ENCODE measurements around the gene CST9. TPM values are rescaled to one million over a fixed set of nuclear protein-coding genes. Genes with fewer than 3 reads are reported as not detected.
"Not testable (repeated sequence)": the region's sequence is repeated elsewhere in the genome, so short reads cannot be mapped to it uniquely, and the experiment has no call there.

Gene CST9
- total RNA-seq, 1 donor from 2014 or later = not detected

DNA sequence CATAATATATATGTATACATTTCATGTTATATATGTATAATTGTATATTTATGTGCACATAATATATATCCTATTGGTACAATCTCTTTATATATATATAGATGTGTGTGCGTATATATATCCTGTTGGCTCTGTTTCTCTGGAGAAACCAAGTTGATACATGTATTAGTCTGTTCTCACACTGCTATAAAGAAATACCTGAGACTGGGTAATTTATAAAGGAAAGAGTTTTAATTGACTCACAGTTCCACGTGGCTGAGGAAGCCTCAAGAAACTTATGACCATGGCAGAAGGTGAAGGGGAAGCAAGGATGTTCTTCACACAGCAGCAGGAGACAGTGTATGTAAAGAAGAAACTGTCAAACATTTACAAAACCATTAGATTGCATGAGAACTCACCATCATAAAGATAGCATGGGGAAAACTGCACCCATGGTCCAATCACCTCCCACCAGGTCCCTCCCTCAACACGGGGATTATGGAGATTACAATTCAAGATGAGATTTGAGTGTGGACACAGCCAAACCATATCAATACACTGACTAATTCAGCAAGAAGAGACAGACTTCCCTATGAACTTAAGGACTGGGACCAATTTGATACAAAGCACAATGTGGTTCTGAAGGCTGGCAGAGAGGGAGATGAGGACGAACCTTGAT is 18.1 kb upstream of the CST9 start:
- no peak for DNase-seq

DNA sequence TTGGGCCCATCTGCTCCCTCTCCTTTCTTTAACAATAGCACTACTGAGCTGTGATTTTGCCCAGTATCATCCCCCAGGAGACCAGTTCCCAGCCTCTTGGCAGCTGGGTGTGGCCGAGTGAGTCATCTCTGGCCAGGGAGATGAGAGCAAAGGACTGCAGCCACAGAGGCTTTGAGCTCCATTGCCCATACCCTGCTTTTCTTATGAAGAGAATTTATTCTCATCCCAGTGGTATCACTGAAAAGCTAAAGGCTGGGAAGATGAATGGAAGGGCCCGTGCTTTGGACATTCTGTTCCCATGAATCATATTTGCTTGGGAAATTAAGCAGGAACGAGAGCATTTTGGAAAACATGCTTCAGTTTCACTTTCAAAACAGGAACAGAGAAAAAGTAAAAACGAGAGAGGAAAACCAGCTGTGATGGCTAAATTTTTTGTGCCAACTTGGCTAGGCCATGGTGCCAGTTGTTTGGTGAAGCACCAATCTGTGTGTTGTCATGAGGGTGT is 17.2 kb upstream of the CST9 start:
- DNase-seq = peak; percentile 41

DNA sequence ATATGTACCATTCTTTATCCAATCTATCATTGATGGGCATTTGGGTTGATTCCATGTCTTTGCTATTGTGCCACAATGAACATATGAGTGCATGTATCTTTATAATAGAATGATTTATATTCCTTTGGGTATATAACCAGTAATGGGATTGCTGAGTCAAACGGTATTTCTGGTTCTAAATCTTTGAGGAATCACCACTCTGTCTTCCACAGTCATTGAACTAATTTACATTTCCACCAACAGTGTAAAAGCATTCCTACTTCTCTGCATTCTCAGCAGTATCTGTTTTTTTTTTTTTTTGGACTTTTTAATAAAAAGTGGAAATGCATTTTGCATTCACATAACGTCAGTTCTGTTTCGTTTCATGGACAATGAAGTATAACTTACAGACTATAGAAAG is 16.7 kb upstream of the CST9 start:
- DNase-seq = not testable (repeated sequence)

DNA sequence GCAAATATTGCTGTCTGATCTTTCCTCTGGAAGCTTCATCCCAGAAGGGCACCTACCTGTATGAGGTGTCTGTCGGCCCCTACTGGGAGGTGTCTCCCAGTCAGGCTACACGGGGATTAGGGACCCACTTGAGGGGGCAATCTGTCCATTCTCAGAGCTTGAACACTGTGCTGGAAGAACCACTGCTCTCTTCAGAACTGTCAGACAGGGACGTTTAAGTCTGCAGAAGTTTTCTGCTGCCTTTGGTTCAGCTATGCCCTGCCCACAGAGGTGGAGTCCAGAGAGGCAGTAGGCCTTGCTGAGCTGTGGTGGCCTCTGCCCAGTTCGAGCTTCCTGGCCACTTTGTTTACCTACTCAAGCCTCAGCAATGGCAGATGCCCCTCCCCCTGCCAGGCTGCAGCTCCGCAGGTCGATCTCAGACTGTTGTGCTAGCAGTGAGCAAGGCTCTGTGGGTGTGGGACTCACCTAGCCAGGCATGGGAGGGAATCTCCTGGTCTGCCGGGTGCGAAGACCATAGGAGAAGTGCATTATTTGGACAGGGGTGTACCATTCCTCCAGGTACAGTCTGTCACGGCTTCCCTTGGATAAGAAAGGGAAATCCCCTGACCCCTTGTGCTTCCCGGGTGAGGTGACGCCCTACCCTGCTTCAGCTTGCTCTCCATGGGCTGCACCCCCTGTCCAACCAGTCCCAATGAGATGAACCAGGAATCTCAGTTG is 15.1 kb upstream of the CST9 start:
- not testable (repeated sequence) for DNase-seq

DNA sequence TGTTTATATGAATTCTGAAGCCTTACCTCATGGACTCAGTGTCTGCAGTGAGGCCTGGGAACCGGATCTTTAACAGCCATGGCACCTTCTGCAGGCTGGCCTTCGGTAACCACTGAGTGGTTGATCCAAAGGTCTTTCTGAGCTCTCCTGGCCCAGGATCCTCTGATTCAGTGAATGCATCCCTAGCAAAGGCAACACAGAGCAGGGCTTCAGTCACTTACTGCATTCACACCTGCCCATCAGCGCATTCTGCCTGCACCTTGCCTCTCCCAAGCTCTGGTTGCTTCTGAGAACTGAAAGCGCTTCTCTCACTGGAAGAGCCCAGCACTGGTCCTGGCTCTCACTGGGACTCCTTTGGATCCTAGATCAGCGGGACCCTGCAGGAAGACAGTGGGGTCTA is 8.4 kb upstream of the CST9 start:
- no peak for DNase-seq

DNA sequence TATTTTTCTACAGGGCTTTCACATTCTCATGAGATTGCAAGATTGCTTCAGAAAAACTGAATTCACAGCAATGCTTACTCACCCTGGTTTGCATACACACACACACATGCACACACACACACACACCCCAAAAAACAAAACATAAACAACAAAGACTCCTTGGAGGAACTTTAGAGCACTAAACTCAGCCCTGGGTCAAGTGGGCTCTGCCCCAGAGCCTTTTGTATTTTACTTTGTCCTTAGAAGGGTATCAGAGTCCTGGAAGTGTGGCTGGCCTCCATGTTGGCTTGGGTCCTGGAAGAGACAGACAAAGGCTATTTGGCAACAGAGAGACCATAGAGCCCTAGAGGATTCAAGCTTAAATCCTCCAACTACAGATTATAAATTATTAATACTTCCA is 8.0 kb upstream of the CST9 start:
- DNase-seq = no peak

DNA sequence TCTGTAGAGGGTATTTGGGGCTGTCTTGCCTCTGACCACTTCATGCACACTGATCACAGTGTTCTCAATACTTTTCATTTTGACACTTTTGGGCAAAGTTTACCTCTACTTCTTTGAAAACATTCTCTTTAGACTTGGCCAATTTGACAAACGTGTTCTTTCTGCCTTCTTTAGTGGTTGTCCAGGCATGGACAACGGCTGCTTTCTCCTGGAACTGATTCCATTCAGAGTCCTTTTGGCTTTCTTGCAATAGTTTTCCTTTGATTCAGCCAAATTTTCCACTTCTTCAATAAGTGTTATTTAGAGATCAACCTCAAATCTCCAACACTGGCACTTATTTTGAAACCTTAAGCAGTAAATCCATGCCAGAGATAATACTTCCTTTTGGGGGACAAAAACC is 6.7 kb upstream of the CST9 start:
- no peak for DNase-seq

DNA sequence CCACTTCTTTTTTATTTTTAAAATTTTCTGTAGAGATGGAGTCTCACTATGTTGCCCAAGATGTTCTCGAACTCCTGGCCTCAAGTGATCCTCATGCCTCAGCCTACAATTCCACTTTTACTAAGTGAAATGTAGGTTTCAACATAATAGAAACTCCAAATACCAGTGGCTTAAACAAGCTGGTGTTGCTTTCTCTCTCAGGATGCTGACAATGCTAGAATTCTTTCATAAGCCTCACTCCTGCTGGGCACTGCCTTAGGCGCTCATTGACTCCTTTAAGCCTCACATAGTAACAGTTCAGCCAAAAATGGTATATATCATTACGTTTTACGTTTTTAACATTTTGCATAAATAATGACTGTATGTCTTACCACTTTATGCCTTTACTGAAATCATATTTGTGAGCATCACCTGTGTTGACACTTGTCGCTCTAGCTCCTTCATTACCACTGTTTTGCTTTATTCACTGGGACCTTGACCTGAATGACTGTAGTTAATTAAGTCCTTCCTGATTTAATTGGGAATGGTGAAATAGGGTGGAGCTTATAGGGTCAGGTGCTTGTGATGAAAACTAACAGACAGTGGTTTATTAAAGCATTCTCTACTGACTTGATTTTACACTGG is 3.9 kb upstream of the CST9 start:
- DNase-seq = no peak

DNA sequence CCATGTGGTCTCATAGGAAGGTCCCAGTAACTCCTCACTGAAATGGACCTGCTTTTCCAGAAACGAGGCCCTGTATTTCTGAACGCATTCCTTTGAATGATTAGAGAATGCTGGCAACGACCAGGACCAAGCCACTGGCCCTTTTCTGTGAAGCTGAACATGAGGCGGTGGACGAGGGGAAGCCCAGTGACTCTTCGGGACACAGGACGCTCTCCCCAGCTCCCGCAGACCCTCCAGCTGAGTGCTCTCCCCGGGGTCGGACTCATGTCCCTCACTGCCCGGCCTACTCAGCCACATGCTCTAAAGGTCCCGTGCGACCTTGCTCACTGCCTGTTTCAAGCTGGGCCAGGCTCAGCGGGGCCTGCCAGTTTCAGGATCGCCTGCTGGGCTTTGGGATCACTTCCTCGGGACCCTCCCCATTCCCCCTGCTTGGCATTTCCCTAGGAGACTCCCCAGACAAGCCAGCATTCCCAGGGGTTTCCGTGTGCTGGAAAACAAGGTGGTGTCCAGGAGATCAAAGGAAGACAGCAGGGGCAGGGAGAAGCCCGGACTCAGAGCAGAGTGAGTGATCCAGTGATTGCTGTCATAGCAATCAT is 2.6 kb upstream of the CST9 start:
- DNase-seq = no peak

DNA sequence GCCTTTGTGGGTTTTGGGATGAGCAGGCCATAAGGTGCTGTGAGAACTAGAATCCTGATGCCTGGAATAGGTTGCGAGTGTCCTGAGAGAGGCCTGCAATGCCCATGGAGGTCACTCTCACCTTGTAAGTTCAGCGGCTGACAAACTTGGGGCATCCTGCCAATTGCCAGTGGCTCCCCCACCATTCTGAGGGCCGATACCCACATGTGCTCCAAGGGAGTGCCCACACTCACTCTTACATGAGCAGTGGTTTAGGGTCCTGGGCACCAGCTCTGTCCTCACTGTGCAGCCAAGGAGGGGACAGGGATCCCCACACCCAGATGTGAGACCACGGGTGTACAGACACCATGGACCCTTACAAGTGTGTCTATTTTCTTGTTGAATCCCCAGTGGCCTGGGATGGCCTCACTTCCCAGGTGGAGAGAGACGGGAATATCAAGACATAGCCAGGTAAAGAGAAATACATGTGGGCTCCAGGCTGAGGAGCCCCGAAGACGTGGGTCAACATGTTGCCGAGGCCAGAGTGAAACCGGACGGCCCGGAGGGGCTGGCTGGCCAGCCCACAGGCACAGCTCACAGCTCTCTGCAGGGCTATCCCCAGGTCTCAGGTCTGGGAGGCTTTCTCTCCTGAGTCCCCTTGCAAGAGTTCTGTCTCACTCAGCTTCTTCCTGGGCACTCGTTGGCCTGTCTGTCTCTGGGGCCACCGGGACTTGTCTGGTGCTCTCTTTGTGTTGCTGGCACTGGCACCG is 2.0 kb upstream of the CST9 start:
- DNase-seq = no peak

DNA sequence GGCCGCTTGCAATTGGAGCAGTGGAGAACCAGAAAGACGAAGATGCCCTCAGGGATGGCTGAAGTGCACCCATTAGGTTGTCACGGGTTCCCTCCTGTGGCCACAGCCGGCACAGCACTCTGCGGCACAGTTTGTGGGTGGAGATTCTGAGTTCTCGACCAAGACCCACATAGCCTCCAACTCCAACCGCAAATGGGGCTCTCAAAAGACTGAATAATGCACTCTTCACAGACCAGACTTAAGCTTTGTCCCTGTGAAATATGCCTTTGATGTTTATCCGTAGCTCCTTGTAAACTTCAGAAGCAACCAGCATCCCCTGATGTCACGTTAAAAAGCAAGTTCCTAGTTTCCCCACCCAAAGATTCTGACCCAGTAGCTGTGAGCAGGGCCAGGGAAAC is 934 bp upstream of the CST9 start:
- DNase-seq = peak; percentile 39

DNA sequence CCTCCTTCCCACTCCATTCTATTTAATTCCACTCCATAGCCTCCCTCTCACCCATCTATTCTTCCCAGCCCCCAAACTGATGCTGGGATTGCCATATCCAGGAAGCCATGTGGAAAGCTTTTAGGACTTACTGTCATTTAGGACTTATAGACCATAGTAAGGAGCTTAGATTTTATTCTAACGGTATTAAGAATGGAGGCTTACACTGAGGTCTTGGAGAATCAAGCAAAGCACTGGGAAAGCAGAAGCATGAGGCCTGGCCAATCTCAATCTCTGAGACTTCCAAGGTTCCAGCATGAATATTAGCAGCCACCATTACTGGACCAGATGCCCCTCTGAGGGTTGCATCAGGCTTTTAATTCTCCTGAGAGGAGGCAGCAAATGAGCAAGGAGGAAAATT is 1.4 kb downstream of the CST9 start:
- no peak for DNase-seq

DNA sequence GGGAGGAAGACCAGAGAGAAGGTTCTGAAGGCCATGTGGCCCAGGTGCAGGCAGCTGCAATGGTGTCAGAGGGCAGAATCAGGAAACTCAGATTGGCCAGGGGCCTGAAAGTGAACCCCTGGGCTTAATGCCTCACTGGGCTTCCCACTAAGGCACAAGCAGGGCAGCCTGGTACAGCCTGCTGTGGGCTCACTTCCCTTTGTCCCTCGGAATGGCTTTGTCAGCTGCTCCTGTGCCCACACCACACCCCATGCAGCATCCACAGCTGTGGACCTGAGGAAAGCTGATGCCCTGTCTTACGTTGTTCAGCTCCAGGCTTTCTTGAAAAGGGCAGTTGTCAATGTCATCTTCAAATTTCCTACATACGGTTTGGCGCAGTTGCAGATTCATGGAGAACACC is 2.4 kb downstream of the CST9 start:
- DNase-seq = no peak

DNA sequence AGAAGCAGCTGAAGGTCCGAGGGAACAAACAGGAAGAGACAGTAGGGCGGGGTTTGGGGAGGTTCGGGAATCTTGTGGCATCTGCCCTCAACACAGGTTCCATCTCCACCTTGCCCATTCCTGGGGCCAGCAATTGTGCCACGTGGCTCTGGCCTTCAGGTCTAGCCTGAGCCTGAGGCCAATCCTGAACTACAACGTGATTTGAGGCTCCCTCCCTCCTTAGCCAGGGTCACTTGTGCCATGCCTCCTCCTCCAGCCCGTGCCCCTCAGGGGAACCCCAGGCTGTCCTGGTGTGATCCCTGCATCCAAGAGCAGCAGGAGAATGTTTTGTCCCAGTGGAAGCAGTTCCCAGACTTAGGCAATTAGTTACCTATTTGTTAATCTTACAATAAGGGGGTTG is 3.0 kb downstream of the CST9 start:
- no peak for DNase-seq

DNA sequence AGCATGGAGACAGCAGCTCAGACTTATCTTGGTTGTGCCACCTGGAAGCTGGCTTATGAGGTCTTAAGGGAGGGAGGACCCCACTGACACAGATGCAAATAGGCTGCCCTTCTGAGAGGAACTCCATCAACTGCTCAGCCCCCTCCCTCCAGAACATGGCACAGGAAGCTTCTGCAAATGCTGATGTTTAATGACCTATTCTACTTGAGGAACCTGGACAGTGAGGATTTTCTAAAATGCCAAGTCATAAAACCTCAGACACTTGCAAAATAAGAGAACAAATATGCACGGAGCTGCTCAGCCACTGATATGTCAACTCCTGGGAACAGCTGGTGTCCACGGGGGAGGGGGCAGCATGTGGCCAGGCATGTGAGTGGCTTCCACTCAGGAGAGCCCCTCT is 3.5 kb downstream of the CST9 start:
- DNase-seq = no peak

DNA sequence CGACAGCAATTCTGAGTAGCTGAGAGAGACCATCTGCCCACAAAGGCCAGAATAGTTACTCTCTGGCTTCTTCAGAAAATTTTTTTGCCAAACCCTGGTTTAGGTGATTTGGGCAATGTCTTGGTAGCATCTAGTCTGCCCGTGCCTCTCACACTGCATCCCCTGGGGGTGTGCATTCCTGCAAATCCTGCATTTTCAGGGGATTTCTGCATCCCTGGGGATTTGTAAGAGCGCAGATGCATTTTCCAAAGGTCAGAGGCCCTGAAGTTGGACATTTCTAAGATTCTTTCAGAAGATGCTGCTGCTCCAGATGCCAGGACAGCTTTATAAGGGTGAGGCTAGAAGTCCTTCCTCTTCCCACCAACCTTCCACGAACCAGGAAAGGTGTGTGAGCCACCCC is 4.0 kb downstream of the CST9 start:
- no peak for DNase-seq

DNA sequence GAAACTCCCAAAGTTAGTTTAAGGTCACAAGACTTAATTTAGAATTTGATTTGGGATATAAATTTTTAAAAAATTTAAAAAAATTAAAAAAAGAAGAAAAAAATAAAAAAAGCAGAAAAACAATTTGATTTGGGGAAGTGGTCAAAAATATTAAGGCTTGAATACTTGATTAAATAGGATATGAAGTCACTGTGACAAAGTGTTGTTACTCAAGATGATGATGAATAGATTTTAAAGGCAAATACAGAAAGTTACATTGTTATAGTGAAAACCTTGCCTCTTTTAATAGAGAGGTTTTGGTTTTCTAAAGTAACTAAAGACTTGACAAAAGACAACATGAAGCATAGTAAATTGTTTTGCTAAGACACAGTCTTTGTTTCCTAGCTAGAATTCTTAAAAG is 7.2 kb downstream of the CST9 start:
- no peak for DNase-seq

DNA sequence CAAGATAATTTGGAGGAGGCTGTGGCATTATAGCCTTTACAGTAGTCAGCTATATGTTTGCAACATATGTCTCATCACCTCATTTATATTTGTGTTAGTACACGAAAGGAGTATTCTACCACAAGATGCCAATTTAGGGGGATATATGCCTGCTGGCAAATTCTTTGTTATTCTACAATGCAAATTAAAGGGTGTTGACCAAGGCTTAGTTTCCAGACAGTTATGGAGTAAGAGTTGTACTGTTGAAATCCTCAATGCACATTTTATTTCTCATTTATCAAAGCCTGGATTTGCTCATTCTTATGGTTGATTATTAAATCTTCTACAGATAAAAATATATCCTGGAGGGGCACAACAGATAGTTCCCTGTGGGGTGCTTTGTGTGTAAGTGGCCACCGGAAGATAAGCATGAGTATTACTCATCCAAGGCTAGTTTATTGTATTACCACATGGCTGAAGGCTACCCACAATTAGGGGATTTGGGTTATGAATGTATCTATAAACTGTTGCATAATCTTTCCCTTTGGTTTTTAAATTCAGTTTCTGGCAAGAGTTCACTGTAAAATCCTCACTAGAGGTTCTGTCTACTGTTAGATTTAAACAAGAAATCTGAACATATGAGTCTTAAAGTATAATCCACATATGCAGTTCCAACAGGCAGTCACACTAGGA is 9.0 kb downstream of the CST9 start:
- DNase-seq = no peak

DNA sequence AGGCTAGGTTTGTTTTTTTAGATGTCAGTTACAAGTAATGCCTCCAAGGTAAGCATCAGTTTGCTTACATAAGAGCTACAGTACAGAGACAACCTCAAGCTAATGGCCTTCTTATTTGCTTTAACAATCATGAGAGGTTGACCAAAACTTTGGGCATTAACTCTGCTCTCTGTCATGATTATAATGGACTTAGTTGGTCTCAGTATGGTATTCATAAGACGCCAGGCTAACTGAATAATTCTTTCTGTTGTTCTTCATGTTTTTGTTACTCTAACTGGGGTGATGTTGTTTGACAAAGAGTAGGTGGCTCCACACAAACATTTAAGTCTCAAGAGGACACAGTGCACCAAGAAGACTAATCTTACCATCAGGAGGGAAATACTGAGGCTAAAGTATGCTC is 9.8 kb downstream of the CST9 start:
- no peak for DNase-seq

DNA sequence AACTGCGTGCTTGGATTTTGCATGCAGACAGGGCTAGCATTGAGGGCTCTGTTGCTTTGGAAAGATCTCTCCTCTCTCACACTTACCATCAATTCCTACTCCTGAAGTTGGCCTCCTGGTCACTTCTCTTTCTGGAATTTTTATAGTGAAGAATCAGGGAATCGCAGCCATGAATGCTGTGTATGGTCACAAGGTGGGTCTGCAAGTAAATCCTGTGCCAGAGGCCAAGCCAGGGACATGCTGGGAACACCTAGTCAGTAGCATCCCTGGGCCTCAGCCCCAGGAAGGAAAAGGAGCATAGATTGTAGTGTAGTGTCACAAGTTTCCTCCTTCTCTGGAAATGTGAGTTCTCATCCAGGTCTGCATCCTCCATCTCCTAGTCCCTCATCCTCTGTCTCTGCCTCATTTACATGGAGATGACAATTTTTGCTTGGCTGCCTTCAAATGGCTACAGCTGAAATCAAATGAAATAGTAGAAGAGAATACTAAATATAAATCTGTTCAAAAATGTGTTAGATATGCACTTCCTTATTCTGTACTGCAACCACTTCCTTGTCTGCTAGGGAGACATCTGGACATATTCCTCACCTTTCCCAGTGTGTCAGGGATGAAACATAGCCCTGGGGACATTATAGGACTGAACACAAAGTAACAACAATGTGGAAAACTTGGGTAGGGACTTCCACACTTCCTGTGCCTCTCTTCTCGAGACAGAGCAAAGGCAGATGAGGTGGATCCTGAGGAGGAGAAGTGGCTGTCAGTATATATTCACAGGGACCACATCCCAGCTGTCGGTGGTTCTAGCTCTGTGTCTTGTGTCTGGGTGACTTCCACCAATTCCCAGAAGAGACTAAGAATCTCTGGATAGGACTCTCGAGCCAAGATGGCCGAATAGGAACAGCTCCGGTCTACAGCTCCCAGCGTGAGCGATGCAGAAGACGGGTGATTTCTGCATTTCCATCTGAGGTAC is 17.0 kb downstream of the CST9 start:
- DNase-seq = no peak

DNA sequence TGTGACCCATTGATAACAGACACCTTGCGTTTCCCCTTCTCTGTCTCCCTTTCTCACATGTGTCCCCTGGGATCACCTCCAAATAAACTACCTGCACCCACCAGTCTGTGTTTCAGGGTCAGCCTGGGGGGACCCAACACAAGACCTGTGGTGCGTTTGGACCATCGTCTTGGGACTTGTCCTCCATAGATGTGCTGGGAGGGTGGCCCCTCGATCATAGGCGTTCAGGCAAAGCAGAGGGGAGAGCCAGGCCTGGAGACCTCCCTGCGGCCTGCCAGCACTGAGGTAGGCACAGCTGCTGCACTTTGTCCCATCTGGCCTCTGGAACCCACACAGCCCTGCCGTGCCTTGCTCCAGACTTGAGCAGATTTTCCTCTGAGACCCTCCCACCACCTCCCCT is 18.1 kb downstream of the CST9 start:
- DNase-seq = no peak
